Prostate gland (tissue), 2 donors: ENCODE measurements around the gene TNNI3. TPM values are rescaled to one million over a fixed set of nuclear protein-coding genes. Genes with fewer than 3 reads are reported as not detected.

Experiments used
- DNase-seq: peaks from one replicate; pipeline ENCODE4 v3.0.0-alpha.2; 2019; ENCODE audit warnings: low spot score
- H3K27ac ChIP-seq, 2 donors: fragments of 200-600 bp; sonication (generic); 2 replicates each; pipeline ENCODE4 v1.5.1; 2017 to 2019
- H3K27me3 ChIP-seq: fragments of 200-600 bp; sonication (generic); replicated peaks from 2 replicates; pipeline ENCODE4 v1.5.1; 2019; ENCODE audit not compliant: insufficient read depth
- H3K36me3 ChIP-seq, 2 donors: fragments of 200-600 bp; sonication (generic); 1 replicate in 1 of 2; 2 replicates in 1 of 2; pipeline versions ENCODE4 v1.5.1 to v1.8.1; 2017 to 2019
- H3K4me1 ChIP-seq: fragments of 200-600 bp; sonication (generic); replicated peaks from 2 replicates; pipeline ENCODE4 v1.5.1; 2019
- H3K4me3 ChIP-seq, 2 donors: fragments of 200-600 bp; sonication (generic); 2 replicates each; pipeline ENCODE4 v1.5.1; 2017 to 2019
- H3K9me3 ChIP-seq: fragments of 200-600 bp; sonication (generic); 2 replicates; pipeline ENCODE4 v1.5.1; 2017
- POLR2A ChIP-seq: fragments of 450-650 bp; IDR thresholded peaks from one replicate; pipeline ENCODE4 v1.6.1; 2016; ENCODE audit warnings: antibody characterized with exemption, mild to moderate bottlenecking
- POLR2AphosphoS5 ChIP-seq: sonication (generic); formaldehyde crosslinking; IDR thresholded peaks from one replicate; pipeline ENCODE4 v1.6.1; 2017; ENCODE audit warnings: antibody characterized with exemption
- WGBS: methylation state at CpG from one replicate; pipeline ENCODE4 v1.1.5; 2018; 5-methylcytosine and 5-hydroxymethylcytosine counted together
- intact Hi-C: fragments of 100-400 bp; cut with DNase I; formaldehyde crosslinking; loops from one replicate; pipeline ENCODE4 v1.14.2; 2022
- total RNA-seq, 2 donors: library from RNA; depleted of rRNA; stranded (reverse); fragments of >200 nt; gene quantifications; one replicate each; pipeline ENCODE4 v1.1.0, GENCODE V29; 2016
- TF ChIP-seq, protein P1 (sequence below), 4 experiments: fragments of 200-600 bp in 2 of 4; fragments of 450-650 bp in 2 of 4; sonication (generic) in 2 of 4; IDR thresholded peaks; 1 replicate in 3 of 4; 2 replicates in 1 of 4; pipeline ENCODE4 v1.5.1; 2016 to 2019; ENCODE audit warnings: antibody characterized with exemption in 4 of 4, mild to moderate bottlenecking in 2 of 4, moderate library complexity in 2 of 4

The TNNI3 gene
- total RNA-seq, 2 donors from 2014 or later, result 12.4 TPM; not detected in 1

DNA sequence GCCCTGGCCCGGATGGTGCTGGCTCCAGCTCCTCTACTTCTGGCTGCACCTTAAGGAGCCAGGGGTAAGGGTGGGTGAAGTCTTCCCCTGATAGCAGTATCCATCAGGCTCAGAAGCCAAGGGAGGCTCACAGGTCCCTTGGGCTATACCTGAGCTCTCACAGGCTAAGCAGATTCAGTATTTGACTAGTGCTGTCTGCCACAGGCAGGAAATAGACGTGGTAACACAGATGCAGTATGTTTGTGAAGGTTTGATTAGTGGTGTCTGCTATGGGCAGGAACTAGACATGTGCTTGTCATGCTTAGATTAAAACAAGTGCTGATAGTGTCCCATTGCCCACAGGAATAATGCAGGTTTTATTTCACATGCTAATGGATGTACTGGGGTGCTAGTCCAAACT is 18.5 kb upstream of the TNNI3 start:
- H3K27ac ChIP-seq, result no peak overlapping the region
- no peak overlapping the region for H3K4me3 ChIP-seq
- TF ChIP-seq POLR2A, result no peak
- no peak for TF ChIP-seq POLR2AphosphoS5
- TF ChIP-seq, protein P1, sequence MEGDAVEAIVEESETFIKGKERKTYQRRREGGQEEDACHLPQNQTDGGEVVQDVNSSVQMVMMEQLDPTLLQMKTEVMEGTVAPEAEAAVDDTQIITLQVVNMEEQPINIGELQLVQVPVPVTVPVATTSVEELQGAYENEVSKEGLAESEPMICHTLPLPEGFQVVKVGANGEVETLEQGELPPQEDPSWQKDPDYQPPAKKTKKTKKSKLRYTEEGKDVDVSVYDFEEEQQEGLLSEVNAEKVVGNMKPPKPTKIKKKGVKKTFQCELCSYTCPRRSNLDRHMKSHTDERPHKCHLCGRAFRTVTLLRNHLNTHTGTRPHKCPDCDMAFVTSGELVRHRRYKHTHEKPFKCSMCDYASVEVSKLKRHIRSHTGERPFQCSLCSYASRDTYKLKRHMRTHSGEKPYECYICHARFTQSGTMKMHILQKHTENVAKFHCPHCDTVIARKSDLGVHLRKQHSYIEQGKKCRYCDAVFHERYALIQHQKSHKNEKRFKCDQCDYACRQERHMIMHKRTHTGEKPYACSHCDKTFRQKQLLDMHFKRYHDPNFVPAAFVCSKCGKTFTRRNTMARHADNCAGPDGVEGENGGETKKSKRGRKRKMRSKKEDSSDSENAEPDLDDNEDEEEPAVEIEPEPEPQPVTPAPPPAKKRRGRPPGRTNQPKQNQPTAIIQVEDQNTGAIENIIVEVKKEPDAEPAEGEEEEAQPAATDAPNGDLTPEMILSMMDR (IDR thresholded peaks at IDR 0.05), result no peak
- DNase-seq, result no peak
- H3K27me3 ChIP-seq, result peaks cover 43% of the 10 kb centered on the region
- no peaks in the 10 kb centered on the region for H3K9me3 ChIP-seq
- no peaks in the 10 kb centered on the region for H3K4me1 ChIP-seq
- WGBS, result 42% methylated on average over 2 of the region's 2 CpGs
- intact Hi-C loops, result no loop called here
- H3K36me3 ChIP-seq, result no peaks in the 10 kb centered on the region

DNA sequence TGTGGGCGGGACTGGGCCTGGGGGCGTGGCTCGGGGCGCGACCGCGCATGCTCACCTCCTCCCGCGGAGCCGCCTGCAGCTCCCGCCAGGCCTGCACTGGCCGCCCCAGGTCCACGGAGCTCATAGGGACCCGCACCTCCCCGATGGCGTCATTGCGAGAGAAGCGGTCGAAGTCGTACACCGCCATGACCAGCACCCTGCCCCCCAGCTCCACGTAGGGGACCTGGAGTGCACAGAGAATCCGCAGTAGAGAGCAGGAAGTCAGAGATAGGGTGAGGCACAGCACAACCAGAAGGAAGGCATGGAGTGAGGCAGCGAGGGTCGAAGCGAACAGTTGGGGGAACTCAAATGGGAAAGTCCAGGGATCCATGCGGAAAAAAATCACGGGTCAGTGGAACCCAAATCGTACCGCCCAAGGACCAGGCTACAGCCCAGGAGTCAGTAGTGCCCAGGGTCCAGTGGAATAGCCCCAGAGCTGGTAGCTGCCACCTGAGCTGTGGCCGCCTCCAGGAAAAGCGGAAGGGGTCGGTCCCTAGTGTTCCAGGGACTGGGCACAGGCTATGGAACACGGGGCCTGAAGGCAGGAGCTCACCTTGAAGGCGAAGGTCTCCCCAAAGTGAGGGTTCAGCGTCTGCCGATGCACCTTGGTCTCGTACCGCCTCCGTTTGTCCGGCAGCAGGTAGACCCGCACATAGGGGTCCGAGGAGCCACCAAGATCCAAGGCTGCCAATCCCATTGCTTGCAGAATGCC is 17.8 kb upstream of the TNNI3 start:
- TF ChIP-seq POLR2AphosphoS5 (no peak), POLR2A (no peak)
- TF ChIP-seq, protein P1 (IDR thresholded peaks at IDR 0.05), result no peak
- Histone ChIP-seq H3K9me3 (no peaks in the 10 kb centered on the region), H3K4me1 (no peaks in the 10 kb centered on the region), H3K27ac (no peak overlapping the region), H3K36me3 (no peaks in the 10 kb centered on the region), H3K4me3 (no peak overlapping the region), H3K27me3 (peaks cover 37% of the 10 kb centered on the region)
- no peak for DNase-seq
- intact Hi-C loops, result no loop called here
- 59% methylated on average over 39 of the region's 43 CpGs for WGBS

DNA sequence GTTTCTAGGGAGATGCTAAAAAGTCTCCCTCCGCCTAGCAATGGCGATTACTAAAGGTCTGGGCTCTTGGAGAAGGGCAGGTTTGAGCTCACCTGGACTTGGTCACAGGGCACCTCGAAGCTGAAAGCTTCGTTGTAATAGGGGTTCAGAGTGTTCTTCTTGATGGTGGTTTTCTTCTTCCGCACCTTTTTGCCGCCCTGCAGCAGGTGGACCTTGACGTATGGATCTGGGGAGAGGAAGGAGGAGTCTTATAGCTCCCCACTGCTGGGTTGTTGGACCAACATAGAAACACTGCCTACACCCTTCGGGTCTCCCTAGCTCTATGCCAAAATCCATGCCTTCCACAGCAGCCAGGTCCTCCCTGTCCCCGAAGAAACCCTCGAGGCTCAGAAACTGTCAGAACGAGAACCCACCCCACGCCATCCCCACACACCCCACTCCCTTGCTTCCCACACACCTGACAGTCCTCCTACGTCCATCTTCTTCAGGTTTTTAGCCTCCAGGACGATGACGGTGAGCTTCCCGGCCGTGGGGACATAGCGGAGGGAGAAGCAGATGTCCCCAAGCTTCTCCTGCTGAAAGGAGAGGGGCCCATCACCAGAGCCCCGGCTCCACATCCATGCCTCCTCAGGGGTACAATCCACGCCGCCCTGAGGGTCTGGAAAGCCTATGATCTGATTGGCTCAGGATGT is 17.0 kb upstream of the TNNI3 start:
- WGBS, result 54% methylated on average over 21 of the region's 21 CpGs
- H3K27me3 ChIP-seq, result peaks cover 36% of the 10 kb centered on the region
- no peaks in the 10 kb centered on the region for H3K4me1 ChIP-seq
- no peak overlapping the region for H3K27ac ChIP-seq
- TF ChIP-seq POLR2AphosphoS5, result no peak
- TF ChIP-seq POLR2A, result no peak
- TF ChIP-seq, protein P1 (IDR thresholded peaks at IDR 0.05), result no peak
- no peaks in the 10 kb centered on the region for H3K36me3 ChIP-seq
- DNase-seq, result no peak
- H3K4me3 ChIP-seq, result no peak overlapping the region
- H3K9me3 ChIP-seq, result no peaks in the 10 kb centered on the region
- intact Hi-C loops, result no loop called here

DNA sequence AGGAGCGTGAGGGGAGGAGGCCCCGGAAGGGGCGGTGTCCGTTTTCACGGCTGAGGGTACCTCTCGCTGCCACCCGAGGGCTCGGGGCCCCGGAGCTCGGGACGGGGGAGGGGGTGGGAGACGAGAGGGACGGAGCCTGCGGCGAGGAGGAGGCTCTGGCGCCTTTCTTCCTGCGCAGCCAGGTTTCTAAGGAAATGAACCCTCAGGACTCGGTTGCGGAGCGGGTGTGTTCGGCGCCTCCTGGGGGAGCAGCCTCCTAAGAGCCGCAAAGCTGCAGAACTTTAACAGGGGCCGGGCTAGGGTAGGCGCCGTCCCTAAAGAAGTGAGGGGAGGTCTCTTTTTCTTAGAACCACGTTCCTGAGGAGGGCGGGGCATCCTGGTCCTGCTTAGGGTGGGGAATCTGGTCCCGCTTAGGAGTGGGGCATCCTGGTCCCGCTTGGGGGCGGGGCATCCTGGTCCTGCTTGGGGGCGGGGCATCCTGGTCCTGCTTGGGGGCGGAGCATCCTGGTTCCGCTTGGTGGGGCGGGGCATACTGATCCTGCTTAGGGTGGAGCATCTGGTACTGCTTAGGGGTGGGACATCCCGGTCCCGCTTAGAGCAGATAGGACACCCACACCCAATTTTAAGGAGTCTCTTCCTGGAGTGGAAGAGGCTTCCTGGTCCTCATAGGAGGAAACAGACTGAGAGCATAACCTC is 16.3 kb upstream of the TNNI3 start:
- WGBS, result 2% methylated on average over 35 of the region's 37 CpGs
- no peaks in the 10 kb centered on the region for H3K9me3 ChIP-seq
- H3K27ac ChIP-seq, result no peak overlapping the region
- H3K4me1 ChIP-seq, result no peaks in the 10 kb centered on the region
- TF ChIP-seq POLR2AphosphoS5 (no peak), POLR2A (no peak)
- TF ChIP-seq, protein P1 (IDR thresholded peaks at IDR 0.05), result no peak
- peaks cover 37% of the 10 kb centered on the region for H3K27me3 ChIP-seq
- intact Hi-C loops, result no loop called here
- no peaks in the 10 kb centered on the region for H3K36me3 ChIP-seq
- no peak for DNase-seq
- peak overlapping the region; percentile 1 to 3 for H3K4me3 ChIP-seq
